CD4-positive, alpha-beta T cell treated with Interleukin-15 for 1 hour (primary cell): ENCODE data around the gene NCKAP5.
"Not testable (repeated sequence)": the region's sequence is repeated elsewhere in the genome, so short reads cannot be mapped to it uniquely, and the experiment has no call there.

Experiments used
- DNase-seq: peaks from one replicate; pipeline ENCODE4 v3.0.0-alpha.2; 2020

Gene NCKAP5

DNA sequence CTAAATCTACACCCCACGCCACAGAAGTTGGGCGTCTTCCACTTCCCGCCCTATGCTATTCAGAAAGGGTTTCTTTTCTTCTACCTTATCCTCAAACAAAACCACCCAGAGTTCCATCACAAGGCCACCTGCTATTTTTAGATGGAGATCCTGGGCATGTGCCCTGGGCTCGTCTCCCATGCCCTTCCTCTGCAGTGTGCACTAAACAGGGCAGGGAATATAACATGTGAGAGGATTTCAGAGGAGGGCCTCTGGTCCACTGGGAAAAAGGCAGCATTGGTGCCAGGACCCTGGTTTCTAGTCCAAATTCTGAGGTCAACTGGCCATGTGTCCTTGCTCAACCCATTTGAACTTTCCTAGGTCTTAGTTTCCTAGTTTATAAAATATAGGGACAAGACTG is 320.0 kb downstream of the NCKAP5 start:
- no peak for DNase-seq

DNA sequence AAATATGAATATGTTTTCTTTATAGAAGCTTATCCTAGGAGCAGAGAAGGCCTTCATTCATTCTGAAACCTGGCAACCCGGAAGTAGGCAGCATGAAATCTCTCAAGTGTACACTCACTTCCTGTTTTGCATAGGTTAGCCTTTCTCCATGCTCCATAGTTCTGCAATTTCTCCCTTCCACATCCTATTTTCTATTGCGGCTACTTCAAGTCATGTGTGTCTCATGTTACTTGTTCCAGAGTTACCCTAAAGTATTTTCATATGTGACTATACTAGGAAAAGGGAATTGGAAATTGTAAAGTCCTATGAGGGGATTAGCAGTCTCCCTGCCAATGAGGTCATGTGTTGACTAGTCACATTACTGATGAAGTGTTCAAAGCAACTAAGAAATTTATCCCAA is 320.6 kb downstream of the NCKAP5 start:
- no peak for DNase-seq

DNA sequence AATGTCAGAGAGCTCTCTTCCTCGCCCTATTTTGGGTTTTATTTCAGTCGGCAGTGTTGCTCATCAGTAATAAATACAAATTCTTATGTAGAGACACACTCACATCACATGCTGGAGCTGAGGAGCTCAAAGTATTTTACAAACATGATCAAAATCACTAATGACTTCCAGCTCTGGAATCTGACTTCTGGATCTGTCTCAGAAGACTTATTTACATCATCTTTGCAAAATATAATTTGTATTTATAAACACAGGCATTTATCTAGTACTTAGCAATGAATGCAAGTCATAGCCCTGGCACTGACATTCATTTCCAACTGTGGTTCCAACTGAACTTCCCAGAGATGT is 327.1 kb downstream of the NCKAP5 start:
- no peak for DNase-seq

DNA sequence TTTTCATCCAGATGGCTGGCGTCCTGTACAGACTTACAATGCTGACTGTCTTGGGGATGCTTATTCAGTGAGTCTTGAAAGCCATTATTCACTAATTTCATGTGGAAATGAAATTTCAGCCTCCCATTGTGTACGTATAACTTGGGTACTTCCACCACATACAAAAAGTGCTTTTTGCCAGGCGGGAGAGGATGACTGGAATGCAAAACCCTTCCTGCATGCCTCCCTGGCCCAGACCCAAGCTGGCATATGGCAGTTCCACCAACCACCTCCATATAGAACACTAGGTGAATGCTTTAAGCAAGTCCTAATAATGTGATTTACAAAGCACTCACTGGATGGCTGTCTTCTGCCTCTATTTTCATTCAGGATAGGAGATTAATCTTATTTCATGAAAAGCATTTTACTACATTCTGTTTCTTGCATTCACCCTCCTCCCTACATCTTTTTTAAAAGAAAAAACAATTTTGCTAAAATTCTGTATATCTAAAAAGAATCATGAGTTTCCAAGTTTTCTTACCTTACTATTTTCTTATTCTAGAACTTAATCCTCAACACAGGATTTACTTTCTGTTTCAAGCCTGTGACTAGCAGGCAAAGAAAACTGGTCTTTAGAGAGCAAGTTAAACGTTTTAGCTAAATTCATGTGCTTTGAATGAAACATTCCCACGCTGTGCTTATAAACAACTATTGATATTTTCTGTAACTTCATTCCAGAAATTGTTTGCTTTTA is 327.6 kb downstream of the NCKAP5 start:
- no peak for DNase-seq

DNA sequence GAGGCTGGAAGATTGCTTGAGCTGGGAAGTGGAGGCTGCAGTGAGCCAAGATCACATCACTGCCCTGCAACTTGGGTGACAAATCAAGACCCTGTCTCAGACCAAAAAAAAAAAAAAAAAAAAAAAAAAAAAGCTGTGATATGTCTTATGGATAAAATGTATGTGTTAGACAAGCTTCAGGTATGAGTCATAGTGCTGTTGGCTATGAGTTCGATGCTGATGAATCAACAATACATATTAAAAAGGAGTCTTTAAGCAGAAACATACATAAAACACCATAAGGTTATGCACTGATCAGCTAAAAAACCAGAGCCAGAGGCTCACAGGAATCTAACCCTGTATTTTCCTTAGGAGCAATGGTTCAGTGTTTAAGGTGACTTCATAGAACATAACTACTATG is 332.3 kb downstream of the NCKAP5 start:
- no peak for DNase-seq

DNA sequence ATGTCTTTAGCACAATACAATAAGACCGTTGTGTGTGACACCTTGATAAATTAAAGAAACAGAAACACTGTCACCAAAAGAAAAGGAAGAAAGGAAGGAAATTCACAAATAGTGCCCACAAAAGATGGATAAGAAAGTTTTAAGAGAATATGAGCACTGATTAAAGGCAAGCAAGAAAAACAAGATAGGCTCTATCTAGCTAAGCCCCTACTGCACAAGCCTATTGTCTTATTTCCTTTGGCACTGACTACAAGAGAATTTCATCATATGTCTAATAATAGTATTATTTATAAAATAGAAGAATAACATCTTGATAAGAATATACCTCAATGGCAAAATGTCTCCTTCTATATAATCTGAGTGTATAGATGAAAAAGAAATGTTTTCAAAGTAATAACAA is 335.7 kb downstream of the NCKAP5 start:
- DNase-seq, result no peak

DNA sequence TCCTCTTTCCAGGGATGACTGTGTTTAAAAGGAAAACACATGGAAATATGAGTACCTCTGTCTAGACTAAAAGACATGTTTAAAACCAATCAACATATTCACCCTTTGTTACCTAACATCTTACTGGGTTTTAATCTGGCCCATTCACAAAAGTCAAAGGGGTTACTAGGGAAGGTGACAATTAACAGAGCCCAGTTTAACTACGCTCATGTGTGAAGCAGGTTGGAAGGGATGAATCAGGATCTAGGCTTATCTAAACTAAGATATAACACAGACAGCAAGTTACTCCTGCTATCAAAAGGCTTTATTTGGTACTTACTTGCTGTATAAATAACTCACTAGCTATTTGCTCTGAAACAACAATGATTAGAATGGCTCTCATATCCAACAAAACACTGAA is 337.0 kb downstream of the NCKAP5 start:
- no peak for DNase-seq

DNA sequence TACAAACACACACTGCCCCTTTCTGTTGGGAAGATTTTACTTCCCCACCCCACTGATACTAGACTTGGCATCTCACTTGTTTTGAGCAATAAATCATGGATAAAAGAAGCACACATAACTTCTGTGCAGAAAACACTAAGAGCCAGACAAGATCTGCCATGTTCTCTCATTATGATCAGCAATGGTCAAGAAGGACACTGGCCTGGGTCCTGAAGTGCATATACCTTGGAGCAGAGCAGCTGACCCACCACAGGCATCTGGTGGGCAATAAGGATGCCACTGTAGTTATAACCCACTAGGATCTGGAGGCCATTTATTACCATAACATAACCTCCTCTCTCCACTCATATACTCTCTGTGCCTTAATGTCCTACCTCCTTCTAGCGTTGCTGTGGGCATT is 338.3 kb downstream of the NCKAP5 start:
- no peak for DNase-seq

DNA sequence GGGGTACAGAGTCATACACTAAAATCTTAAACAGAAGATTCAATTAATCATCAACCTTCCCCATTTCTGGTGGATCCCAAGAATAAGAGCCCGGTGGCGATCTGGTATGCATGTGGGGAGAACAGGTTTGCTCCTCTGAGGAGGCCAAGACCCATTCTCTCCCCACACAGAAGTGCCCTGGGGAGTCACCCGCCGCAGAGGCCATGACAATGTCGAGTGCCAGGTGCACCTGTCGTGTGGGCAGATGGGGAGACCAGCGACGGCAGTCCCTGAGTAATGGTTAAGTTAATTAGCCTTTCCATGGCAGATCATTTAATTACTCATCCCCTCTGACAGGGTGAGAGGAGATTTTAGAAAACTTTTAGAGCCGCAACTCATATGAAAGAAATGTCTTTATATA is 345.0 kb downstream of the NCKAP5 start:
- no peak for DNase-seq

DNA sequence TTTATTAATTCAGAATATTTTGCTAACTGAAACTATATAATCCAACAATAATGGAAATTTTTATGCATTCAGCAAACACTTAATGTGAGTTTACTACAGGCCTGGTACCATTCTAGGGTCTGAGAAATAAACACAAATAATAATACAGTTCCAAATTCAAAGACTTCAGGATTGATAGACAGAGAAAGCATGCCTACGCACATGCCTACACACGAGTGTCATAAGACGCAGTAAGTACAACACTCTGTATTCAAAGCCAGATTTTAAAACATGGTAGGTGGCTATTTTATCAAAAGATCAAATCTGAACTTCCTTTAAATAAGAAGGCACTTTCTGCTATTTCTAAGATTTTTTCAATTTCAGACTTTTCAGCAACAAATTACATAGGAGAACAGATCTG is 346.9 kb downstream of the NCKAP5 start:
- DNase-seq, result no peak

DNA sequence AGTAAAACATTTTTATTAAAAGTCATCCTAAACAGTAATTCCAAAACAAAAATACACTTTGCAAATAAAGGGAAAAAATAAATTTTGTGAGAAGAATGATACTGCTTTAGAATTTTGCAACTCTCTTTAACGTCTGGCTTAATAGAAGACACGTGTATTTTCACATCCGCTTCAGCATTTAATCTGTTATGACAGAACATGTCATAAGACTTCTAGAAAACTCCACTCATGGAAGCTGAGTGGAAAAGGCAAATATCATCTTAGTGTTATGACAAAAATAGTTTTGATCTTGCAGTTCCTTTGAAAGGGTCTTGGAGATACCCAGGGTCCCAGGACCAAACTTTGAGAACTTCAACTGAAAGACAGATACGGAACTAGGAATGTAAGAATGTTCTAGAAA is 350.1 kb downstream of the NCKAP5 start:
- DNase-seq, result no peak

DNA sequence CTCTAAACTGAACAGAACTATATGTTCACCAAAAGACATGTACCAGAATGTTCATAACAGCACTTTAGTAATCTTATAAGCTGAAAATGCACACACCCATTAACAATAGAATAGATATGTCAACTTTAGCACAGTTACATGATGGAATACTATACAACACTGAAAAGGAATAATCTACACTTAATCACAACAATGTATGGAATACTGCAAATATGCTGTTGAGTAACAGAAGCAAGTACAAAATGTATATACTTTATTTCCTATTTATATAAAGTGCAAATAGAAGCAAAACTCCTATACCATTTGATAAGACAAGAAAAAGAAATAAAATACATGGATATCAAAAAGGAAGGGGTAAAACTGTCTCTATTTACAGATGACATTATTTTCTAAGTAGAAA is 352.8 kb downstream of the NCKAP5 start:
- no peak for DNase-seq

DNA sequence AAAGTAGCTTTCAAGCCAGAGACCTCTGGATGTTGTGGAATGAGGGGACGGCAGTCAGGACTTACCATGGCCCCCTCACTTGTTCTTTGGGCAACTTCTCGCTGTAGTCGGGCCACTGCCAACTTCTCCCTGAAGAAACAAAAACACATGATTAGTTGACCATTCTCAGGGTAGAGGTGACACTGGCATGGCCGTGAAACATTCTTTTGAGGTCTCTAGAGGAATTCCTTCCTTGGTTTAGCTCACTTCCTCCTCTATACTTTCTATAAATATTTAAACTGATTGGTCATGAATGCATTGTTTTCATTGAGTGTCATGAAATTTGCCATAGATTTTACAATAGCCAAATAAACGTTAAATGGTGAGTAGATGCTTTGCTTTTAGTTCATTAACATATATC is 354.6 kb downstream of the NCKAP5 start:
- DNase-seq, result no peak

DNA sequence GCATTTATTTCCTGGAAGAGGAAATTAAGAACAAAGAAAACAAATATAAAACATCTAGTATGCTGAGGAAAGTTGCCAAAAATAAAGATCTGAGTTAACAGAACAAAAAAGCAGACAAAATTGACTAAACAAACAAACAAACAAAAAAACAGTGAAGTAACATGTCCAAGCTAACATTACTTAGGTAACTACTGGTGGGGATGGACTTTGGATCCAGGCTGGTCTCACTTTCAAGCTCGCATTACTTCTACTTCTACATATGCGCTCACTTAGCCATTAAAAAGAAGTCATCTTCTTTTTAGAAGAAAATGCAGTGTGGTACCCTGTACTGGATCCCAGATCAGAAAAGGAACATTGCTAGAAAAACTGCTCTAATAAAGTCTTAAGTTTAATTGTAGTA is 358.9 kb downstream of the NCKAP5 start:
- DNase-seq, result no peak

DNA sequence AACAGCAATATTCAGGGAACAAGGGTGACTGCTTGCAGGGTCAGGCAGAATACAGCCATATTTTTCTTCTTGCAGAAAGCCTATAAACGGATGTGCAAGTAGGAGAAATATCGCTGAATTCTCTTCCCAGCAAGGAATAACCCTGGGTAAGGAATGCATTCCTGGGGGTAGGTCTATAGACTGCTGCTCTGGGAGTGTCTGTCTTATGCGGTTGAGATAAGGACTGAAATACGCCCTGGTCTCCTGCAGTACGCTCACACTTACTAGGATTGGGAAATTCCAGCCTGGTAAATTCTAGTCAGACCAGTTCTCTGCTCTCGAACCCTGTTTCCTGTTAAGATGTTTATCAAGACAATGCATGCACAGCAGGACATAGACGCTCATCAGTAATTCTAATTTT is 361.6 kb downstream of the NCKAP5 start:
- DNase-seq, result not testable (repeated sequence)

DNA sequence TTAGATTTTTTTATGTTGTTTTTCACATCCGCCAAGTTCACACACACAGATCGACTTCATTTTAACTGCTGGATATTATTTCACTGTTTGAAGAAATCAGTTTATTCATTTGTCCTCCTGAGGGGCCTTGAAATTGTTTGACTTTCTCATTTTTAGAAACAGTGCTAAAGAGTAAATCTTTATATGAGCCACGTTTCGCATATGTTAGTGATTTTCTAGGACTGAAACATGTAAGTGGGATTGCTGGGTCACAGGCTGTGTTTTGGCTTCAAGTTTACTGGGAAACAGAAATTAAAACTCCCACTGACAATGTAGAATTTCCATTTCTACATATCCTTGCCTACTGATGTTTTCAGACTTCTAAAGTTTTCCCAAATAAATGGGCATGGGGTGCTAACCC is 363.8 kb downstream of the NCKAP5 start:
- no peak for DNase-seq

DNA sequence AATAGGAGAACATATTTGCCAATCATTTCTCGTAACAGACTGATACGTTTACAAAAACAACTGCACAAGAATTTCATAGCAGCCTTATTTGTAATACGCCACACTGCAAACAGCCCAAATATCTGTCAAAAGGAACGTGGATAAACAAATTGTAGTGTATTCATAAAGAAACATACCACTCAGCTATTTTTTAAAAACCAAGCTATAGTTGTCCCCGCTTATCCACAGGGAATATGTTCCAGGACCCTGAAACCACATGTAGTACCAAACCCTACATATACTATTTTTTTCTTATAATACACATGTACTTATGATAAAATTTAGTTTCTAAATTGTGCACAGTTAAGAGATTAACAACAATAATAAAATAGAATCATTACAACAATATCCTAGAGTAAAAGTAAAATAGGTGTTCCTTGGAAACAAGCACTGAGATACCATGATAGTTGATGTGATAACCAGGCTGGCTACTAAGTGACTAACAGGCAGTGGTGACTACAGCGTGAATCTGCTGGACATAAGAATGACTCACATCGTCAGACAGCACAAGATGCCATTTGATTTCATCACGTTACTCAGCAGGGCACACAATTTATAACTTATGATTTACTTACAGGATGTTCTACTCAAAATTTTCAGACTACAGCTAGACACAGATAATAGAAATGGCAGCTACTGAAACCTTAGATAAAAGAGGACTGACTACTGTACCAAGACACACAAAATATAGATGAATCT is 367.4 kb downstream of the NCKAP5 start:
- no peak for DNase-seq

DNA sequence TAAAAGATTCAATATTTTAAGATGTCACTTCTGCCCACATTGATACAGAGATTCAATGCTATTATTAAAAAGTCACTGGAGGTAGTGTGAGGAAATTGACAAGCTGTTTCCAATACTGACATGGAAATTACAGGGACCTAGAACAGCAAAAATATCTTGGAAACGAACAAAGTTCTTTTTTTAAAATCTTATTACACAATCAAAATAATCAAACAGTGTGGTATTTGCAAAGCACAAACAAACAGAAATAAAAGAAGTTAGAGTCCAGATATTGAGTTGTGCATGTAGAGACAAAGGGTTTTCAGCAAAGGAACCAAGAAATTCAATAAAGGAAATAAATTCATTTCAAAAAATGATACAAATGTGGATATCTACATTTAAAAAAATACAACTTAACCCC is 369.6 kb downstream of the NCKAP5 start:
- DNase-seq, result no peak

DNA sequence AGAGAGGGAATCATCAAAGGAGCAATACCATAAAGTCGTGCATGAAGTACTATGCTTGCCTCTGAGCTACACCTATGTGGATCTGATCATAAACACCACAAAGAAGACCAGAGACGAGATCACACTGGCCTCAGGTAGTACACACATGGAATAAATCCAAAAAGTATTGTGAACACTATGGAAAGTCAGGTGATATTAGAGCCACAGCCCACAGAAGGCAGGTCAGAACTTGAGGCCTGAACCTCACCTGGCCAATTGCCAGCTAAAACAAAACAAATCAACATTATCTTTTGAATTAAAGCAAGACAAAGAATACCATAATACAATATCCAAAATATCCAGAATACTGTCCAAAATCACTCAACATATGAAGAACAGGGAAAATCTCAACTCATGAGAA is 371.1 kb downstream of the NCKAP5 start:
- DNase-seq, result no peak

DNA sequence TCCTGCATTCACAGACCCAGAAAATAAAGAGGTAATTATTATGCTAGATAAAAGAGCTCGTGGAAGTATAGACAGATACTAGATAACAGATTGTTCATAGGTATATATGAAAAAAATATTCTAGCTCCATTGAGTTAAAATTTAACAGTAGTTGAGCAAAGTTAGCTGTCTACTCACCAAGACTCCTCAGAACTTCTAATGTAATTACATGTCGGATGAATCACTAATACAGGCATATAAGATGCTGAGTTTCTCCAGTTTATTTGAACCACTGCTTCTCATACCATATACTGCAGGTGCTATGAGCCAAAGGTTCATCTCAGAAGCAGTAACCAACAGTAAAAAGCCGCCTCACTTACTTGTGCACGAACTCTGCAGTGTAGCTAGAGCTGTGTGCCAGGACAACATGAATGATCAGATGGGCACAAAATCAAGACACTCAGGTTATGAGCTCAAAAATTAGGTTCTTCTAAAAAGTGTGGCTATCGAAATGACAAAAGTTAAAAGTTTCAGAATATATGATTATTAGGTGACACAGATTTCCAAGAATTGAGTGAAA is 373.4 kb downstream of the NCKAP5 start:
- no peak for DNase-seq

DNA sequence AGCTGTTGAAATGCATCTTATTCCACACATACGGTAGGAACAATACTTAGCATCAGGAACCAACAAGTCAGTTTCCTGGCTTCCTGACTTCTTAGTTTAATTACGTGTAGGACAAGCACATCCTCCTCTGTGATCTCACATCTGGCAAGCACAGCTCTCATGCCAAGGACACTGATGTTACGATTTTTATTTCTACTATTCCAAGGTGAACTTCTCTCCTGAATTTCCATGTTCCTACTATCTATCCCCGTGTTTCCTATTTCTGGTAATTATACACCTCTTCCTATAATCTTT is 374.0 kb downstream of the NCKAP5 start:
- no peak for DNase-seq

DNA sequence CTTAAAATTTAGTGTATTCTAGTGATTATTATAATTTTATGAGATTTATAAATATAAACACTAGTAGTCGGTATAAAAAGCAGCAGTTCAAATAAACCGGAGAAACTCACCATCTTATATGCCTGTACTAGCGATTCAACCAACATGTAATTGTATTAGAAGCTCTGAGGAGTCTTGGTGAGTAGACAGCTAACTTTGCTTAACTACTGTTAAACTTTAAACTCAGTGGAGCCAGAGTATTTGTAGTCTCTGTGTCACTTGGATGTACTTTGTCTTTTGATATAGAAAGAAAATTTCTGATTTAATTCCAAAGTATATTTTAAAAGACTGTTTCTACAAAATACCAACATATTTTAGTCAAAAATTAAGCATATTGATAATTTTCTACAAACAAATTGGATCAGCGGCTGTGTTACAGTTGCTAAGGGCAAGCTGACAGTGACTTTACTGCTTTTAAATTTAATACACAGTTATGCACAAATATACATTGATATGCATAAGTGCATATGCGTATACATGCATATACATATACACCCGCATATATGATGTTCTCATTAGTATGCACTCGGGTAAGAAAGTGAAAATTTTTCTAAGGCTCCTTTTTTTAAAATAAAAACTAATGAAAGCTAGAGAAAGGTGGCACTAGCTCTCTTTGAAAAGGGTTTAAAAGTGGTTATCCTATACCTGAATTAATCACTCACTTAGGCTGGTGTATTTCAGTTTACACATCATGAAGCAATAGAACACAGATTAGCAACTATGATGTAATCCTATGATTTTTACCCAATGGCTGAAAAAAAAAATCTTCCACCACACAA is 374.5 kb downstream of the NCKAP5 start:
- DNase-seq, result no peak

DNA sequence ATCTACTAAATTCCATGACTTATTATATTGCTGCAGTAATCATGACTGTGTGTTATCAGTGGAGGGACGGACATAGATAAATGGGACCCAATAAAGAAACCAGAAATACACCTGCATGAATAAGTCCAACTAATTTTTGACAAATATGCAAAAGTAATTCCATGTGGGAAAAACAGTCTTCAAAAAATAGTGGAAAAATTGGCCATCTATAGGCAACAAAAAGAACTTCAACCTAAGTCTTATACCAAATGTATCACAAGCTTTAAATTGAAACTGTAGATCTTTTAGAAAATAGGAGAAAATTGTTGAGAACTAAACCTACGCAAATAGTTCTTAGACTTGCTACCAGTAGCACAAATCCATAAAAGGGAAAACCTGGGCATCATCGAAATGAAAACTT is 376.2 kb downstream of the NCKAP5 start:
- no peak for DNase-seq

DNA sequence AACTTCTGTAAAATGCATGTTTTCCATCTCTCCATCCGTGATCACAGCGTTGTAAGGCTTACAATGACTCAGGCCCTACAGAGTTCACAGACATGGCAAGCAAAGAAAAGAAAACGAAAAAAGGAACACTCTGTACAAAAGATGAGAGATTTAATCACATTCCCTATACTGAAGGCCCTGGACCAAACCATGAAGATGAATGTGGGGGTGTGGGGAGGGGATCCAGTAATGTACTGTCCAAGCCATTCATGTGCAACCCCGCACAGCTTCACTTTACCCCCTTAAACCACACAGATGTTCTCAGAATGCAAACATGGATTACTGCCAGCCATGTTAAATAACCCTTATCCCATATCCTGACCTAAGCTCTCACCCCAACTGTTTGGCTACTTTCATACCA is 391.1 kb downstream of the NCKAP5 start:
- DNase-seq, result no peak
